DOHH2 (cell line): ENCODE measurements around the gene LIPG.

ENCODE experiments used
- EZH2phosphoT487 ChIP-seq: fragments of 200-600 bp; sonication (generic); IDR thresholded peaks from 2 replicates; pipeline ENCODE4 v1.6.1; 2017; ENCODE audit warnings: borderline replicate concordance, mild to moderate bottlenecking, antibody characterized with exemption, low read length, moderate library complexity, mixed read lengths
- TF ChIP-seq, protein P1 (sequence below): fragments of 200-600 bp; sonication (generic); IDR thresholded peaks from one replicate; pipeline ENCODE4 v1.5.1; 2014; ENCODE audit warnings: antibody characterized with exemption, mild to moderate bottlenecking, low read depth, low read length; ENCODE audit not compliant: poor library complexity, severe bottlenecking

DNA sequence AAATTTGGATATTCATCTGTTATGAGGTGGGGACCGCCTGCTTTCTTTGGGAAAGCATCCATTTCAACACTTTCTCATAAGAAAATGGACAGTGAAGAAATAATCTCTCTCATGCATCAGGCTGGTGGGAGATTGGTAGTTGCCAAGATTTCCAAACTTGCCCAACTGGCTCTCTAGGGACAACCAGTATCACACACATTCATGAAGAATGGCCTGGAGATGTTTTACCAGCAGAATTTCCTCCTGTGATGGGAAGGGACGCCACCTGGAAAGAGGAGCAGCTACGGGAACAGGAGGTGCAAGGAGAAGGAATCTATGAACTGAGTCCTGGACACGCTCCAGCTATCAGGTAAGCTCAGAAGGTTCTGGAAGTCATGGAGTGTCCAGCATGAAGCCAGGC is 39.4 kb downstream of the LIPG start:
- TF ChIP-seq, protein P1, sequence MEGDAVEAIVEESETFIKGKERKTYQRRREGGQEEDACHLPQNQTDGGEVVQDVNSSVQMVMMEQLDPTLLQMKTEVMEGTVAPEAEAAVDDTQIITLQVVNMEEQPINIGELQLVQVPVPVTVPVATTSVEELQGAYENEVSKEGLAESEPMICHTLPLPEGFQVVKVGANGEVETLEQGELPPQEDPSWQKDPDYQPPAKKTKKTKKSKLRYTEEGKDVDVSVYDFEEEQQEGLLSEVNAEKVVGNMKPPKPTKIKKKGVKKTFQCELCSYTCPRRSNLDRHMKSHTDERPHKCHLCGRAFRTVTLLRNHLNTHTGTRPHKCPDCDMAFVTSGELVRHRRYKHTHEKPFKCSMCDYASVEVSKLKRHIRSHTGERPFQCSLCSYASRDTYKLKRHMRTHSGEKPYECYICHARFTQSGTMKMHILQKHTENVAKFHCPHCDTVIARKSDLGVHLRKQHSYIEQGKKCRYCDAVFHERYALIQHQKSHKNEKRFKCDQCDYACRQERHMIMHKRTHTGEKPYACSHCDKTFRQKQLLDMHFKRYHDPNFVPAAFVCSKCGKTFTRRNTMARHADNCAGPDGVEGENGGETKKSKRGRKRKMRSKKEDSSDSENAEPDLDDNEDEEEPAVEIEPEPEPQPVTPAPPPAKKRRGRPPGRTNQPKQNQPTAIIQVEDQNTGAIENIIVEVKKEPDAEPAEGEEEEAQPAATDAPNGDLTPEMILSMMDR, result no peak
- TF ChIP-seq EZH2phosphoT487, result no peak
